Heart right ventricle (tissue), 16 donors: ENCODE results near the gene DAB1. TPM values are rescaled to one million over a fixed set of nuclear protein-coding genes. Genes with fewer than 3 reads are reported as not detected.
A peak's percentile ranks its signal among the peaks of the same experiment; 100 is the strongest.

Source experiments
- ATAC-seq, 8 donors: fragments of 200-7000 bp; cut with Tn5 transposase; one replicate each; pipeline ENCODE4 v1.9.1; 2020; ENCODE audit warnings: mild to moderate bottlenecking in 8 of 8, moderate library complexity in 8 of 8, moderate number of reproducible peaks in 1 of 8
- DNase-seq, 2 donors: peaks; one replicate each; pipeline ENCODE4 v3.0.0-alpha.2; 2020
- H3K27ac ChIP-seq, 10 donors: fragments of 200-600 bp; sonication (generic) in 2 of 10; one replicate each; pipeline versions ENCODE4 v1.5.0 to v1.8.0; 2020 to 2022; ENCODE audit warnings: mild to moderate bottlenecking in 3 of 10
- H3K27me3 ChIP-seq, 7 donors: fragments of 200-600 bp; one replicate each; pipeline ENCODE4 v1.8.0; 2021 to 2022; ENCODE audit warnings: mild to moderate bottlenecking in 2 of 7
- H3K36me3 ChIP-seq, 9 donors: fragments of 200-600 bp; sonication (generic) in 1 of 9; one replicate each; pipeline versions ENCODE4 v1.5.0 to v1.8.0; 2020 to 2022; ENCODE audit warnings: mild to moderate bottlenecking in 2 of 9
- H3K4me1 ChIP-seq, 9 donors: fragments of 200-600 bp; sonication (generic) in 1 of 9; one replicate each; pipeline versions ENCODE4 v1.5.0 to v1.8.0; 2020 to 2022; ENCODE audit warnings: mild to moderate bottlenecking in 4 of 9
- H3K4me3 ChIP-seq, 10 donors: fragments of 200-600 bp; sonication (generic) in 2 of 10; one replicate each; pipeline versions ENCODE4 v1.5.0 to v1.8.0; 2020 to 2022; ENCODE audit warnings: mild to moderate bottlenecking in 7 of 10, moderate library complexity in 2 of 10
- H3K9me3 ChIP-seq, 11 donors: fragments of 200-600 bp in 10 of 11; sonication (generic) in 2 of 11; one replicate each; pipeline versions ENCODE4 v1.5.0 to v1.8.0; 2013 to 2022; ENCODE audit warnings: mild to moderate bottlenecking in 2 of 11, control low read depth in 1 of 11, moderate library complexity in 1 of 11
- WGBS, 2 donors: extraction: QIAGEN DNeasy Blood & Tissue Kit; methylation state at CpG; one replicate each; pipeline ENCODE4 v1.1.7; 2013; ENCODE audit warnings: inconsistent platforms in 1 of 2; 5-methylcytosine and 5-hydroxymethylcytosine counted together
- intact Hi-C, 10 donors: fragments of 100-400 bp; cut with DNase I; formaldehyde crosslinking; loops; one replicate each; pipeline versions ENCODE4 v1.11.1 to v1.14.2; 2022
- polyA plus RNA-seq, 2 donors: library from polyadenylated mRNA; stranded (reverse); fragments of 200-250 nt; gene quantifications; one replicate each; pipeline ENCODE4 v1.2.3, GENCODE V29; 2013
- total RNA-seq, 10 donors: library from RNA; stranded (reverse); fragmentation: NEBNext Ultra II Directional in 3 of 10; extraction: Animal tissue kit (Norgen Biotek cat#: 25700) in 3 of 10; gene quantifications; one replicate each; pipeline versions ENCODE4 v1.2.1 to v1.2.4, GENCODE V29; 2021 to 2023
- TF ChIP-seq, protein P1 (sequence below), 9 donors: fragments of 200-600 bp; sonication (generic) in 2 of 9; IDR thresholded peaks; one replicate each; pipeline versions ENCODE4 v1.5.0 to v1.8.0; 2021 to 2022; ENCODE audit warnings: antibody characterized with exemption in 9 of 9, mild to moderate bottlenecking in 5 of 9, moderate library complexity in 1 of 9
- donor health status: Arrhythmogenic right ventricular cardiomyopathy.
- donor health status: ischemic (EF 13 %, LVEDD 7.1; RV severe dilation, severe dysfunction).
- donor health status: healthy with polysubstance abuse.
- donor health status: DM: no; HTN: yes; CAD: no.
- donor health status: DM: no; HTN: no; CAD: no.
- donor health status: ischemic (EF 25% LVEDD 6.9; RV normal size, moderate dysfunction).
- donor health status: ischemic (EF 25% LVEDD 5.7; RV mildly dilated, moderate dysfunction).
- donor health status: healthy.
- donor health status: DM: yes; HTN: yes; CAD: no.
- donor health status: Ischemic cardiomyopathy.
- donor health status: ischemic (EF 35%, LVEDD 5.7; RV mildly dilated, moderate dysfunction).
- donor health status: nonischemic (EF 11% LVEDD 7.7; RV severe dilation, severe dysfunction).
- donor health status: DM: yes; HTN: yes; CAD: no.
- donor health status: PGD.
- donor health status: ischemic (EF 29% LVEDD 5.4; RV normal size, mild dysfunction).
- donor health status: nonischemic (EF 23%, LVEDD 6.1; RV moderate dilation, normal function).

DAB1 gene
- total and polyA plus RNA-seq, 12 donors: 0.16 to 25.5 (median 8.1) TPM

DNA sequence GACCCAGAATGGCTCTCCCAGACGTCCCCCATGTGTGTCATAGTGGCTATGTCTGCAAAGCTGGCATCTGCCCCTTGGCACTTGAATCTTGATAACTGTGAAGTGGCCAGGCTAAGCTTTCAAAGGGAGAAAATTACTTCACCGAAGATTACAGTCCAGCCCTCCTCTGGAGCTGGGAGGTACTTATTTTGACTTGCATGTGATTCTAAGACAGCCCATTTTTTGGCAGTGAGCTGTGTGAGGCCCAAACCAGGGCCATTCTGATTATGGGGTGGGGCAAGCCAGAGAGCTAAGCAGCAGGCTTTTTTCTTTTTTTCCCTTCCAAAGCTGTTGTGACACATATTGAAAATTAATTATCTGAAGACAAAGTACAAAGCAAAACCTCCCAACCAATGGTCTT is 415.9 kb downstream of the DAB1 start:
- H3K4me3 ChIP-seq: no peak overlapping the region
- 14 to 38% methylated on average over 2 of the region's 2 CpGs for WGBS, 2 donors
- intact Hi-C loops: no loop called here
- H3K27ac ChIP-seq: no peak overlapping the region
- TF ChIP-seq, protein P1, sequence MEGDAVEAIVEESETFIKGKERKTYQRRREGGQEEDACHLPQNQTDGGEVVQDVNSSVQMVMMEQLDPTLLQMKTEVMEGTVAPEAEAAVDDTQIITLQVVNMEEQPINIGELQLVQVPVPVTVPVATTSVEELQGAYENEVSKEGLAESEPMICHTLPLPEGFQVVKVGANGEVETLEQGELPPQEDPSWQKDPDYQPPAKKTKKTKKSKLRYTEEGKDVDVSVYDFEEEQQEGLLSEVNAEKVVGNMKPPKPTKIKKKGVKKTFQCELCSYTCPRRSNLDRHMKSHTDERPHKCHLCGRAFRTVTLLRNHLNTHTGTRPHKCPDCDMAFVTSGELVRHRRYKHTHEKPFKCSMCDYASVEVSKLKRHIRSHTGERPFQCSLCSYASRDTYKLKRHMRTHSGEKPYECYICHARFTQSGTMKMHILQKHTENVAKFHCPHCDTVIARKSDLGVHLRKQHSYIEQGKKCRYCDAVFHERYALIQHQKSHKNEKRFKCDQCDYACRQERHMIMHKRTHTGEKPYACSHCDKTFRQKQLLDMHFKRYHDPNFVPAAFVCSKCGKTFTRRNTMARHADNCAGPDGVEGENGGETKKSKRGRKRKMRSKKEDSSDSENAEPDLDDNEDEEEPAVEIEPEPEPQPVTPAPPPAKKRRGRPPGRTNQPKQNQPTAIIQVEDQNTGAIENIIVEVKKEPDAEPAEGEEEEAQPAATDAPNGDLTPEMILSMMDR (IDR thresholded peaks at IDR 0.05): peak in 1 of 9 donors; percentile 7
- peaks cover 0 to 27% (median 5%) of the 10 kb centered on the region in 9 donors for H3K4me1 ChIP-seq
- H3K9me3 ChIP-seq: no peaks in the 10 kb centered on the region
- no peaks in the 10 kb centered on the region for H3K36me3 ChIP-seq
- DNase-seq (no peak), ATAC-seq (peak in 7 of 8 donors; percentile 29 to 76 (median 52))
- no peaks in the 10 kb centered on the region for H3K27me3 ChIP-seq

DNA sequence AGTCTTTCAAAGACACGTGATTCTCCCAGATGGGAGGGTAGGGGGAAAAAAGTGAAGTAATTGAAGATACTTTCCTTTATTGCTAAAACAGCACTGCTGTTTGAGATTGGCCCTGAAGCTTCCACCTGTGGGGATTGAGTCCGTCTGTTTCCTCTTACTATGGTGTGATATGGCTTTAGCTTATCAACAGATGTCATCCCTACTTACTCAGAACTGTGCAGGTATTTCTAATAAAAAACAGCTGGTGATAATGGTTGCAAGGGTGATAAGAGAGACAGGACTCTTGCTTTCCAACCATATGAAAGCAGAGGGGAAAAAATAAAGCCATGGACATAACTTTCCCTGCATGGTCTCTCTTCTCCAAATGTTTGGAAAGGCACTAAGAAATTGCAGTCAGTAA is 416.4 kb downstream of the DAB1 start:
- no peak for DNase-seq
- H3K27ac ChIP-seq: no peak overlapping the region
- WGBS, 2 donors: 57 to 65% methylated on average over 2 of the region's 2 CpGs
- H3K27me3 ChIP-seq: no peaks in the 10 kb centered on the region
- no peaks in the 10 kb centered on the region for H3K9me3 ChIP-seq
- no peak overlapping the region for H3K4me3 ChIP-seq
- H3K4me1 ChIP-seq: peaks cover 0 to 23% (median 3%) of the 10 kb centered on the region in 9 donors
- TF ChIP-seq, protein P1 (IDR thresholded peaks at IDR 0.05): no peak
- no peak for ATAC-seq
- intact Hi-C loops: no loop called here
- H3K36me3 ChIP-seq: no peaks in the 10 kb centered on the region

DNA sequence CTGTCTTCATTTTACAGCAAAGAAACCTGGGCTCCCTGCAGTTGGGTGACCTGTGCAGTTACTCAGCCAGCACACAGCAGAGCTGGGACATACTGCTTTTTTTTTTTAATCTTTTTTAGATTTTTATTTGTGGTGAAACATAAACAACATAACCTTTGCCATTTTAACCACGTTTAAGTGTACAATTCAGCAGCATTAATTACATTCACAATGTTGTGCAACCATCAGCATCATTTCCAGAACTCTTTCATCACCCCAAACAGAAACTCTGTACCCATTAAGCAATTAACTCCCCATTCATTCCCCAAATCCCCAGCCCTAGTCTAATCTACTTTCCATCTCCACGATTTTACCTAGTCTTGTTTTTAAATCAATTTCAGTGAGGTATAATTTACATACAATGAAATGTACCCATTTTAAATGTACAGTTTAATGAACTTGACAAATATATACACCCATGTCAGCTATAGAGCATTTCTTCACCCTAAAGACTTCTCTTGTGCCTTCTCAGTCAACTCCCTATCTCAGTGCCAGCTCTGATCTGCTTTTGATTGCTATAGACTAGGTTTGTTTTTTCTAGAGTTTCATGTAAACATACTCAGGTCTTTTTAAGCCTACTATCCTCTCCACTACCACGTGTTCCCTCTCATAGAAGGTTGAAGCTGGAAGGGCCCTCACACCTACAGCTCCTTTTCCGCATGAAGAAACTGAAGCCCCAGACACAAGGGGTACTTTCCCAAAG is 420.3 kb downstream of the DAB1 start:
- no peaks in the 10 kb centered on the region for H3K27me3 ChIP-seq
- DNase-seq (no peak), ATAC-seq (no peak)
- intact Hi-C loops: no loop called here
- peaks cover 0 to 22% (median under 1%) of the 10 kb centered on the region in 9 donors for H3K4me1 ChIP-seq
- H3K27ac ChIP-seq: no peak overlapping the region
- H3K9me3 ChIP-seq: no peaks in the 10 kb centered on the region
- TF ChIP-seq, protein P1 (IDR thresholded peaks at IDR 0.05): no peak
- 66 to 79% methylated on average over 4 of the region's 4 CpGs for WGBS, 2 donors
- H3K36me3 ChIP-seq: no peaks in the 10 kb centered on the region
- H3K4me3 ChIP-seq: no peak overlapping the region

DNA sequence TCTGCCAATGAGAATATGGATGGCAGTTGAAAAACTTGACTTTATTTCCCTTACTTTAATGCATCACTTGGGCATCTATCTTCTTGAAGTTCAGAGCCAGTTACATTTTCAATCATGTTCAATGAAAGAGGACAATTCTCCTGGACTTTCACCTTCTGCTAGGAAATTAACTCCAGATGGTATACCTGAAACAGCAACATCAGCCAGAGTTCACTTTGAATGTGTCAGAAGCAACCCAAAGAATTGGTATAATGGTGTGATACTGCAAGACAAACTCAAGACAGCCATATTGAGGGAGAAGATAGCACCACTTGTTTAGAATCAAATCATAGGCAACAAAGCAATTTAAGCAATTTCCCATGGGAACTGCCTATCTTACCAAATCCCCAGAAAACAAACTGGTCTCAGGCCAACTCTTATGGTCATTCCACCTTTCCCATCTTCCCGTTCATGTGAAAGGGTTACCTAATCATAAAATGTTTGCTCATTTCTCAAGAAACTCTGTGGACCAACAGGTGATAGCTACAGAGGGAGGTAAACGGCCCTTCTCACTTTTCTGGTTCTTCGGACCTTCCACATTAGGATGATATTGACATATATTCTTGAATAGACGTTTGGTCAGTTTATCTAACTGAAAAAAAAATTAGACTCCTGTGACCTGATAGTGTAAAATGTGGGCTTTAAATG is 428.3 kb downstream of the DAB1 start:
- H3K4me3 ChIP-seq: no peak overlapping the region

More for the DNA sequence above, 428.3 kb downstream of the DAB1 start:
- intact Hi-C loops: no loop called here
- H3K36me3 ChIP-seq: no peaks in the 10 kb centered on the region
- peaks cover 0 to 2% (median 0%) of the 10 kb centered on the region in 11 donors for H3K9me3 ChIP-seq
- 84 to 88% methylated on average over 4 of the region's 4 CpGs for WGBS, 2 donors
- ATAC-seq: no peak
- H3K27ac ChIP-seq: no peak overlapping the region
- no peak for DNase-seq
- H3K4me1 ChIP-seq: peaks cover 0 to 16% (median 0%) of the 10 kb centered on the region in 9 donors
- TF ChIP-seq, protein P1 (IDR thresholded peaks at IDR 0.05): no peak
- H3K27me3 ChIP-seq: no peaks in the 10 kb centered on the region
